Measurements from ENCODE around the gene RAPGEF4. TPM values are rescaled to one million over a fixed set of nuclear protein-coding genes. Genes with fewer than 3 reads are reported as not detected.

The RAPGEF4 gene
- total RNA-seq, 1 experiment from 2014 or later = 0.98 TPM

DNA sequence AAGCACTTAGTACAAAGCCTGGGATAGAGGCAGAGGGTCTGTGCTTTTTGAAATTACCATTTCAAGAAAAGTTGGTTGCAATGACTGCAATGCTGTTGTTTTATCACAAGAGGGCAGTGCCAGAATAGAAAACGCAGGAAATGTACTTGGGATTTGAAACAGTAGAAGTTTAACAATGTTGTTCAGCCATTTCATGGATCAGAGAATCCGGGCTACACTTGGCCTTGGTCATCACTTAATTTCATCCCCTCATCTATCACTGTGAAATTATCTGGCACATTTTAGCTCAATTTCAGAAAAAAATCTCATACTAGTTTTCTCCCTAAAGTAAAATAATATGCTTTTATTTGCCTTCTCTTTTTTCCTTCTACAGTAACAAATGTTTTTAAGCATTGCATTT lies 70.8 kb downstream of the RAPGEF4 start:
- H3K9me3 Mint-ChIP-seq (ENCODE audit: unreplicated experiment) = peaks cover 14% of the 10 kb centered on the region
- Histone ChIP-seq H3K9me3 (peaks cover 7% of the 10 kb centered on the region; the same call in 1 of the 2 replicates), H3K4me3 (ENCODE audit: low read depth, low read length) (no peak overlapping the region), H3K36me3 (ENCODE audit: control insufficient read depth, insufficient read depth, low read length) (no peaks in the 10 kb centered on the region), H3K4me1 (no peaks in the 10 kb centered on the region), H3K27me3 (replicated peaks; ENCODE audit: control insufficient read depth, insufficient read depth, low read length) (no peaks in the 10 kb centered on the region; the same call in 1 of the 2 replicates)
- H3K27me3 Mint-ChIP-seq (ENCODE audit: insufficient read depth, unreplicated experiment) = peaks cover 3% of the 10 kb centered on the region
- DNase-seq = peak in 1 of 2 experiments; percentile 40
- BruUV-seq (replicated peaks) = no TSS peak
- no peaks in the 10 kb centered on the region for H3K36me3 Mint-ChIP-seq (ENCODE audit: insufficient read depth, unreplicated experiment)
- no peak overlapping the region for H3K4me3 Mint-ChIP-seq (ENCODE audit: unreplicated experiment)
- ChIA-PET CTCF (interaction anchor here (0.8 to 1.5 kb wide), 3 partner anchors 59 to 125 kb away, joined by 3 to 7 read pairs (median 3); no protein-coding TSS in a partner anchor), POLR2A (no interaction called here)
- TF ChIP-seq CTCF (IDR thresholded peaks at IDR 0.05; ENCODE audit: insufficient read depth in 1 of 2, low read depth in 1 of 2, low read length in 1 of 2, severe bottlenecking in 1 of 2, unreplicated experiment in 1 of 2) = peak; percentile 80 to 90
- H3K27ac Mint-ChIP-seq (ENCODE audit: unreplicated experiment) = no peak overlapping the region
- H3K4me1 Mint-ChIP-seq (ENCODE audit: low read depth, unreplicated experiment) = no peaks in the 10 kb centered on the region
- intact Hi-C loops (cut with micrococcal nuclease; ENCODE audit: unreplicated experiment) = loop anchor here (1.0 to 10.0 kb wide), 6 partner anchors 58 to 588 kb away; no protein-coding TSS in a partner anchor

DNA sequence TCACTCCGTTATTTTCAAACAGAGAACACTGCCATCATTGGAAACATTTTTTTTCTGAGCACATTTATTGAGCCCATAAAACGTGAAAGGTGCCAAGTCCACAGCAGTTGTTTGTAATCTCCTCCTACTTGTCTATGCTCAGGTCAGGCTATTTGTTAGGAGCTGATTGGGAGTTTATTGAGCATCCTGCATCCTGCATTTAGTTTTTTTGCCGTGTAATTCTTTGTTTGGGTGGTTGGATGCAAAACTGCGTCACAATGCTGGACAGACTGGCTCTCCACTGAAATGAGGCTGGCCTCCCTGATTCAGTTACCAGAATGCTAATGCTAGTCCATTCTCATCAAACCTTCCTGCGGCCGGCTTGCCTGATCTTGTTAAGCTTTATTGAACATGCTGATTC lies 71.4 kb downstream of the RAPGEF4 start:
- BruUV-seq (replicated peaks) = no TSS peak
- H3K4me3 Mint-ChIP-seq (ENCODE audit: unreplicated experiment) = no peak overlapping the region
- peaks cover 9% of the 10 kb centered on the region for H3K9me3 Mint-ChIP-seq (ENCODE audit: unreplicated experiment)
- H3K27ac Mint-ChIP-seq (ENCODE audit: unreplicated experiment) = no peak overlapping the region
- no peaks in the 10 kb centered on the region; the same call in 1 of the 2 replicates for H3K27me3 ChIP-seq (replicated peaks; ENCODE audit: control insufficient read depth, insufficient read depth, low read length)
- POLR2A ChIA-PET = no interaction called here
- H3K36me3 ChIP-seq (ENCODE audit: control insufficient read depth, insufficient read depth, low read length) = no peaks in the 10 kb centered on the region
- DNase-seq = peak in 1 of 2 experiments; percentile 5
- peaks cover 3% of the 10 kb centered on the region for H3K27me3 Mint-ChIP-seq (ENCODE audit: insufficient read depth, unreplicated experiment)
- no peak for TF ChIP-seq CTCF (IDR thresholded peaks at IDR 0.05; ENCODE audit: insufficient read depth in 1 of 2, low read depth in 1 of 2, low read length in 1 of 2, severe bottlenecking in 1 of 2, unreplicated experiment in 1 of 2)
- H3K4me1 ChIP-seq = no peaks in the 10 kb centered on the region
- H3K9me3 ChIP-seq = peaks cover 7% of the 10 kb centered on the region; the same call in 1 of the 2 replicates
- intact Hi-C loops (cut with micrococcal nuclease; ENCODE audit: unreplicated experiment) = loop anchor here (1.0 to 10.0 kb wide), 6 partner anchors 58 to 588 kb away; no protein-coding TSS in a partner anchor
- CTCF ChIA-PET = interaction anchor here (1.0 kb wide), 1 partner anchor 126 kb away, joined by 4 read pairs; no protein-coding TSS in a partner anchor
- no peaks in the 10 kb centered on the region for H3K4me1 Mint-ChIP-seq (ENCODE audit: low read depth, unreplicated experiment)
- H3K36me3 Mint-ChIP-seq (ENCODE audit: insufficient read depth, unreplicated experiment) = no peaks in the 10 kb centered on the region
- H3K4me3 ChIP-seq (ENCODE audit: low read depth, low read length) = no peak overlapping the region

DNA sequence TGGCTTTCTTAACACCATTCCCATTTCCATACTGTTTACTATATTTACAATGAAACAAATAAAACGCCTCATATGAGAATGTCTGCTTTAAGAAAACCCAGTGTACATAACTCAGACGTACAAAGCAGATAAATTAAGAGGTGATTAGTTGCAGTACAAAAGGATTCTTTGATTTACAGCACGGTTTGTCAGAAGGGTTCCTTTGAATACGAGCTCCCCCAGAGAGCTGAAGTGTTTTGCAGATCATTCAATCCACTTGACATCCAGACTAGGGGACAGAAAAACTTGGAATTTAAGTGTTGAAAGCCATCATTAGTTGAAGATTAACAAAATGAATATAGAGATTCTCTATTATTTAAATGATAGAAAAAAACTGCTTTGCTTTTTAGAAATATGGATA lies 72.5 kb downstream of the RAPGEF4 start:
- DNase-seq = no peak
- intact Hi-C loops (cut with micrococcal nuclease; ENCODE audit: unreplicated experiment) = loop anchor here (10.0 kb wide), 1 partner anchor 587 kb away; no protein-coding TSS in a partner anchor
- H3K36me3 Mint-ChIP-seq (ENCODE audit: insufficient read depth, unreplicated experiment) = no peaks in the 10 kb centered on the region
- no peaks in the 10 kb centered on the region for H3K9me3 Mint-ChIP-seq (ENCODE audit: unreplicated experiment)
- ChIA-PET CTCF (no interaction called here), POLR2A (no interaction called here)
- H3K4me1 Mint-ChIP-seq (ENCODE audit: low read depth, unreplicated experiment) = no peaks in the 10 kb centered on the region
- Histone ChIP-seq H3K4me3 (ENCODE audit: low read depth, low read length) (no peak overlapping the region), H3K9me3 (peaks cover 2% of the 10 kb centered on the region; the same call in 1 of the 2 replicates), H3K36me3 (ENCODE audit: control insufficient read depth, insufficient read depth, low read length) (no peaks in the 10 kb centered on the region), H3K27me3 (replicated peaks; ENCODE audit: control insufficient read depth, insufficient read depth, low read length) (no peaks in the 10 kb centered on the region; the same call in 1 of the 2 replicates), H3K4me1 (no peaks in the 10 kb centered on the region)
- no peak for TF ChIP-seq CTCF (IDR thresholded peaks at IDR 0.05; ENCODE audit: insufficient read depth in 1 of 2, low read depth in 1 of 2, low read length in 1 of 2, severe bottlenecking in 1 of 2, unreplicated experiment in 1 of 2)
- H3K27me3 Mint-ChIP-seq (ENCODE audit: insufficient read depth, unreplicated experiment) = peaks cover 3% of the 10 kb centered on the region
- BruUV-seq (replicated peaks) = no TSS peak
- no peak overlapping the region for H3K27ac Mint-ChIP-seq (ENCODE audit: unreplicated experiment)
- H3K4me3 Mint-ChIP-seq (ENCODE audit: unreplicated experiment) = no peak overlapping the region
